HL-60/S4 treated with retinoic acid at 250 ng/mL for 4 days and 3 days (cell line): ENCODE data around the gene AOPEP.
"Not testable (repeated sequence)": the region's sequence is repeated elsewhere in the genome, so short reads cannot be mapped to it uniquely, and the experiment has no call there.

Experiments
- in situ Hi-C: fragments of 300-500 bp; cut with MboI; formaldehyde crosslinking; loops from 2 replicates; pipeline ENCODE4 v1.7.0; 2022; ENCODE audit warnings: low sequenced_read_pairs

The AOPEP gene

DNA sequence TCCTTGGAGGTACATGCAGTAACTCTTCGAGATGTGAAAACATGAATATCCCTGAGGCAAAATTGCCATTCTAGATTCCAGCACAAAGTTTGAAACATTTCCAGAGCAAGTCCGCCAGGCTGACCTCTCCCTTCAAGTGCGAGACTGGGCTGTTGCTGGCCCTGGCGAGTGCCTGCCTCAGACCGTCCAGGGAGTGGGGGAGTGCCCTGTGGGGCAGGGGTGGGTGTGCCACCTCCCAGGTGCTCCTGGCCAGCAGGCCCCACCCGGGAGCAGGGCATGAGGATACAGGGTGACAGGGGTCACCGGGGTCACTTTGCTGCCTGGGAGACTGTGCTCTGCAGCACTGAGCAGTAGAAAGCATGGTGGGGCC, 199.9 kb downstream of the AOPEP start:
- in situ Hi-C loops = no loop called here

DNA sequence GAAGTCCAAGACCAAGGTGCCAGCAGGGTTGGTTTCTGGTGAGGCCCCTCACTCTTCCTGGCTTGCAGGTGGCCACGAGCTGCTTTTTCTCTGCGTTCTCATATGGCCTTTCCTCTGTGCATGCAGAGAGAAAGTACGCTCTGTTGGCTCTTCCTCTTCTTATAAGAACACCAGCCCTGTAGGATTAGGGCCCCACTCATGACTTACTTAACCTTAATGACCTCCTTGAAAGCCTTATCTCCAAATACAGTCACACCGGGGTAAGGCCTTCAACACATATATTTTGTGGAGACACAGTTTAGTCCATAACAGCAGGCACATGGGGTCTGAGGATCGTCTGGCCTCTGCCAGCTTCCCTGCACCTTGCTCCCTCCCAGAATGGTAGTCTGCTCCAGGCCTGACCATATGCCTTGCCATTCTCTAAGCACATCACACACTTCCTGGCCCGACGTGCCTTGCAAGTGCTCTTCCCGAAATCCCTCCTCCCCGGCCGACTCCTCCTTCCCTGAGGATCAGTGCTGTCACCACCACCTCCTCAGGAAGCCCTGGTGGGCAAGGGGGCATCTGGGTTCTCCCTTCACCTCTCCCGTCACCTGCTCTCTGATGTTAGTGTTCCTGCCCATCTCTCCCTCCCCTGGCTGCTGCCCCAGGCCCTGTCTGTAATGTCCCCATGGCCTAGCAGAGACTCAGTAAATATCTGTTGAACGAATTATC, 200.7 kb downstream of the AOPEP start:
- in situ Hi-C loops = no loop called here

- in situ Hi-C loops = no loop called here
Observed at GRCh38 chr9:94927762-94928670, 201.5 kb downstream of the AOPEP start.

DNA sequence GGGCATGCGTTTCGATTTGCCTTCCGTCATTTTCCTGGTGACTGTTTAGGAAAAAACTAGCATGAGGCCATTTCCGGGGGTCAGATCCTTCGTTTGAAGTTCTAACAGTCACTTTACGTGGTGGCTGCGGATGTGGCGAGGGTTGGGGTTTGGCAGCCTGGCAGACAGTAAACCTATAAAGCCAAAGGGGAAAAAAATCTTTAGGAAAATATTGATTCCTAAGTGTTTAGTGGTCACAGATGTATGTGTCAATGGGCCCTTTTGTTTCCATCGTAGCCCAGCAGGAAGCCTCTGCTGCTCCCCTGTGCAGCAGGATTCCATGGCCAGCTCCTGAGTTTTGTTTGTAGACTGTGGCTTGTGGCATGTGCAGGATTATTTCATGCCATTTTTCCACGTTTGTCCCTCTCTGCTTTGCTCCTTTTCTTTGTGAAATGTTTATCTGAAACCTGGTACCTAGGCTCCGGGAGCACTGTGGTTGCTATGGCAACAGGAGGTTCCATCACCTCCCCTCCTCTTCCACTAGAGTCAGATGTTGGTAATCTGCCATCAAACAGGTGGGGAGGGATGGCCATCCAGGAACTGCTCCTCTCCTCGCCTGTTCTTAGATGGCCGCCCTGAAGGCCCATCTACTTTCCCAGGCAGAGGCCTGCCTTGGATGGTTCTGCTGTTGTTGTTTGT, 202.3 kb downstream of the AOPEP start:
- in situ Hi-C loops = no loop called here

- in situ Hi-C loops = no loop called here
Observed at GRCh38 chr9:94929369-94929756, 202.9 kb downstream of the AOPEP start.

DNA sequence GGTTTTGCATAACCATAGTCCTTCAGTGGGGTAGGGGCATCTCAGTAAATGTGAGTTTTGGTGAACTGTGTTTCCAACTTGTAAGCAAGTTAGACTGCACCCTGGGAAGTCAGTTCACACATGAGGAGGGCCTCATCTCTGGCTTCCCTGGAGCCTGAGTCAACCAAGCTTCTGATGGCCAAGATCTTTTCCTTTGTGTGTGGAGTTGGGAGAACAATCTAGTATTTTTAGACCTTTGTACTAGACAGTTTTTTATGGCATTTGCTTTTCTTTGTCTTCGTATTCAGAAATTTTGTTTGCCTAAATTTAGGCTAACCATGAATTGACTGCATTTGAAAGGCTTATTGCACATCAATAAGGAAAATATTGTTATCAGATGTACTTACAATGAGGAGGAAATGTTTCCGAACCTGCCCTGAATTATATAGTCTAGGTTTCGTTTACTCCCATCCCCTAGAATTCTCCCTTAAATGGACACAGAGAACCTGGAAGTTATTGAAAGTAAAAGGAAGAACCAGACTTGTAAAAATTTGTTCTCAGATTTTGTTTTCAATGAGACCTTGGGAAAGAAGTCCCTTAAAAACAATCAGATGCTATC, 204.6 kb downstream of the AOPEP start:
- in situ Hi-C loops = no loop called here

- in situ Hi-C loops = no loop called here
Observed at GRCh38 chr9:94931740-94932139, 205.2 kb downstream of the AOPEP start.

DNA sequence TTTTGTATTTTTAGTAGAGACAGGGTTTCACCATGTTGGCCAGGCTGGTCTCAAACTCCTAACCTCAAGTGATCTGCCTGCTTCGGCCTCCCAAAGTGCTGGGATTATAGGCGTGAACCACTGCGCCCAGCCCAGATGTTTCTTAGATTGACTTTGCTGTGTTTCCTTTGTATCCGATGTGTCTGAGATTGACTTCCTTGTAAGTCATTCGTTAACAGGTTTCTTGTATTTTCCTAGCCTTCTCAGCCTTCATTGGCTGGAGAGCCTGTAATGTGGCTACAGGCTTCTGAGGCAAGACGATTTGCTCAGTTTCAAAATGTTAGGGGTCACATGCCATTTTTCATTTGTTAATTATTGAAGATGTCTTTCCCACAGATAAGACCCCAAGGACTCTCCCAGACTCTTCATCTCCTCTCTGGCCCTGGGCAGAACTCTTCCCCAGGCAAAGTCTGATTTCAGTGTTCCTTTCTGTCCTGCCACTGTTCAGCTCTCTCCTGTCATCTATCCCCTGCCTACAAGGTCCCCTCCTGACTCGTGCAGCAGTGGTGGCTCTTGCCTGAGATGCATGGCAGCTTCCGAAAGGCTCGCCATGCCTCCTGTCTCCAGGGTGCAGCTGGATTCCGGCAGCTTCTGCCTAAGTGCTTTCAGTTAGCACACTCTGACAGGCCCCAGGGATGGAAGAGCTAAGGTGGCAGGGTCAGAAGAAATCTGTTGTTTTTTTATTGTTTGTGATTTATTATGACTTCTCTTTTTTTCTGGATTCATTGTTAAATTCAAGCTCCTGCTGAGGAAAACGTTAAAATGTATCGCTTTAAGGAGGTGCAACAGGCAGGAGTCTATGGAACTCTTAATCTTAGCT, 206.4 kb downstream of the AOPEP start:
- in situ Hi-C loops = no loop called here

DNA sequence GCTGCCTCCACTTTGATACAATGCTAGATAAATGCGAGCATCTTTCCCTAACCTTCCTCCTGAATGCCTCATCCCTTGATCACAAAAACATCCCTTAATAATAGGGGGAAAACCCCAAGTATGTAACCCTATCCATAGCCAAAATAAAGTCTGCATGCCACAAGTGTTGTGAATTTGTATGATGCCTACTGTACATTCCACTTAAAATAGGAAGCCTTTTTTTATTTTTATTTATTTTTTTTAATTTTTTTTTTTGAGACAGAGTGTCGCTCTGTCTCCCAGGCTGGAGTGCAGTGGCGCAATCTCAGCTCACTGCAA, 207.0 kb downstream of the AOPEP start:
- in situ Hi-C loops = no loop called here

DNA sequence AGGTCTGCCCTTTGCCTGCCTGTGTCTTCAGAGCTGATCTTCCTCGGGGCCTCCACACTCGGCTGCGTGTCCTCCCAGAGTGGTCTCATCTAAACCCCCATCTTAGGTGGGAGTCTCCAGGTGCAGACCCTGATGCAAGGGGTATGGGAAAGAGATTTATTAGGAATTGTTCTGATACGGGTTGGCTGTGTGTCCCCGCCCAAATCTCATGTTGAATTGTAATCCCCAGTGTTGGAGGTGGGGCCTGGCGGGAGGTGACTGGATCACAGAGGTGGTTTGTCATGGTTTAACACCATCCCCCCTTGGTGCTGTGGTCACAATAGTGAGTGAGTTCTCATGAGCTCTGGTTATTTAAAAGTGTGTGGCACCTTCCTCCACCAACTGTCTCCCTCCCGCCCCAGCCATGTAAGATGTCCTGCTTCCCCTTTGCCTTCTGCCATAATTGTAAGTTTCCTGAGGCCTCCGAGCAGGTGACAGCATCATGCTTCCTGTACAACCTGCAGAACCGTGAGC, 208.4 kb downstream of the AOPEP start:
- in situ Hi-C loops = no loop called here

DNA sequence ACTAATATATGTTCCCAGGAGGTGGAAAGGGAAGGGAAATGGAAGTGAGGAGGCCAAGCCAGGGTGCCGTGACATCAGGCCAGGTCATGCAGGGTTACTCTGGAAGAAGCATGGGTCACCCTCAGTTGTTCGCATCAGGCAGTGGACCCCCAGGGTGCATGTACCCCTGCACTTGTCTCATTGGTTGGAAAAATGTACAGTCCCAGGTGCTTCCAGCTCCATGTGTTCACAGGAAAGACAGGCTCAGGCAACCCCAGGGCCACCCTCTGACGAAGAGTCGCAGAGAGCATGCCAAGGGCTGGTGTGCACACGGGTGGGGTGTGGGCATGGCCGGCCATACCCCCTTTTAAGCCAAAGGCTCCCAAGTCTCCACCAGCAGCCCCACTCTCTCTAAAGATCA, 208.9 kb downstream of the AOPEP start:
- in situ Hi-C loops = no loop called here

DNA sequence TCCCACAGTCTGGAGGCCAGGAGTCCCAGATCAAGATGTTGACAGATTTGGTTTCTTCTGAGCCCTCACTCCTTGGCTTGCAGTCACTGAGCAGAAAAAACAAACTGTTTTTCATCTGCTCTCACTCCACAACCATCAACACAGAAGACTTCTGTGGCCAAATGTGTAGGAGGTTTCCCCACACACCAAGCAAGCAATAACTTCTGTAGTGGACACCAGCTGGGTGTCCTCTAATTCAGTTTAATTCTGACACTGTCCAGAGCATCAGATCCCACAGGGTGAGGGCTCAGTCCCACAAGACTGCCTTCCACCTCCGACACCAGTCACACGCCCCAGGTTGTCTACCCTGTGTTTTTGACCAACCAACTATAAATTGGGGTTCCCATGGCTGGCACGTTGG, 209.9 kb downstream of the AOPEP start:
- in situ Hi-C loops = no loop called here

GRCh38 chr9:94937214-94937903, 210.9 kb downstream of the AOPEP start:
- in situ Hi-C loops = no loop called here

DNA sequence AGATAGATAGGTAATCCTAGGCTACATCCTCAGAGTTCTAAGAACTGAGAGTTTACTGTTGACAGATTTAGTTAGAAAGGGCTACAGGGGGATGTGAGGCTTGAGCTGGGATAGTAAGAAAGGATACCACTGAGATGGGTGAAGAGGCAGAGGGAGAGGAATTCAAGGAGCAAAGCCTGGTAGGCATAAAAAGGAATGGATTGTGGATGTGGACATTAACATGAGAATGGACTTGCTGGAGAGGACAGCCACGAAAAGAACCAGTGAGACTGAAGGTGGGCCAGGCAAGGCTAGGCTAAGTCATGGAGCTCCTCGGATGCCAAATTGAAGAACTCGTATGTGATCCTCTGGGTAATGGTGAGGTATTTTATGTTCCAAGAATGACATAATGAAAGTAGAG, 211.9 kb downstream of the AOPEP start:
- in situ Hi-C loops = no loop called here

GRCh38 chr9:94940296-94940695, 213.8 kb downstream of the AOPEP start:
- in situ Hi-C loops = not testable (repeated sequence)

- in situ Hi-C loops = no loop called here
Observed at GRCh38 chr9:94941211-94941875, 214.8 kb downstream of the AOPEP start.

GRCh38 chr9:94944626-94945025, 218.1 kb downstream of the AOPEP start:
- in situ Hi-C loops = no loop called here

GRCh38 chr9:94945197-94946144, 219.0 kb downstream of the AOPEP start:
- in situ Hi-C loops = no loop called here
